K562 treated with DMSO at 1 percent for 48 hours (cell line): ENCODE results near the gene ITGB8. TPM values are rescaled to one million over a fixed set of nuclear protein-coding genes. Genes with fewer than 3 reads are reported as not detected.

Experiments
- total RNA-seq: library from RNA; unstranded; fragments of 300-600 nt; gene quantifications from 2 replicates; pipeline ENCODE4 v1.2.3, GENCODE V29; 2022; ENCODE audit warnings: low replicate concordance; ENCODE audit errors: extremely low read depth

ITGB8 gene
- not detected in 2 replicates for total RNA-seq

GRCh38 chr7:20330239-20330927 is at the start of gene ITGB8:
ITGB8 (plus strand) TSS chr7:20330900; CDS start chr7:20331807, 907 bp downstream.

Other genes starting within 250 kb of the ITGB8 start
- gene MACC1, start 113.5 kb upstream of the ITGB8 start, total RNA-seq: not detected in 2 replicates